ENCODE measurements around the gene HAUS2. TPM values are rescaled to one million over a fixed set of nuclear protein-coding genes. Genes with fewer than 3 reads are reported as not detected.

HAUS2 gene
- total and polyA plus RNA-seq, 2 experiments from 2014 or later = 9.6 to 36.8 TPM

DNA sequence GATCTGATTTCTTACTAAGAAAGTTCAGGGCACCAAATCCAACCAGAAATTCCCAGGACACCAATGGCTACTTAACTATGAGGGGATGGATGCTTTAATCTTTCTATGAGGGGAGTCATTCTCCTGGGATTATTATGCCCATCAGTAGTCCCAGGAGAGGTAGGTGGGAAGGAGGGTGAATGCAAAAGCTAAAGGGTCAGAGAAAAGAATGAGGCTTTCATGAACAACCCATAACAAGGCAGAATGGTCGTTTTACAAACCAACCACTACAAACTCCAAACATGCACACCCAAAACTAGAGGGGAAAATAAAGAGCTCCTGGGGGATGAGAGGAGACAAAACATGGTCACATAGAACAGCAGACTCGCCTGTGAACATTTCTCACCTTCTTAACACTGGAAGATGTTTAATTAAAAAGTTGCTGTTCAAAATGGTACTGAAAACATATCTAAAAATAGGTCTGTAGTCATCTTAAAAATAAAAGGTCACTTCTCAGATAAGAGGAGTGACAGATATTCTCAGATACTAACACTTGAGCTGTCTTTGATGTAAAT is 30.4 kb downstream of the HAUS2 start:
- TF ChIP-seq CTCF (IDR thresholded peaks at IDR 0.05; ENCODE audit: poor library complexity) (no peak), EZH2 (IDR thresholded peaks at IDR 0.05; ENCODE audit: borderline replicate concordance) (no peak), EZH2phosphoT487 (IDR thresholded peaks at IDR 0.05; ENCODE audit: low read depth, severe bottlenecking, unreplicated experiment) (no peak)
- no peak for DNase-seq (ENCODE audit: low spot score)
- Histone ChIP-seq H3K27me3 (peaks cover 48% of the 10 kb centered on the region), H3K4me2 (no peak overlapping the region), H3K4me1 (ENCODE audit: insufficient read depth) (peaks cover 11% of the 10 kb centered on the region), H3K27ac (no peak overlapping the region), H3K79me2 (peaks cover 9% of the 10 kb centered on the region), H3K9me3 (ENCODE audit: low read depth) (no peaks in the 10 kb centered on the region), H3K9me2 (replicated peaks; ENCODE audit: insufficient read depth) (no peaks in the 10 kb centered on the region), H2AFZ (no peak overlapping the region), H3K4me3 (no peak overlapping the region), H4K20me1 (ENCODE audit: insufficient read depth, poor library complexity, severe bottlenecking) (no peaks in the 10 kb centered on the region), H3K36me3 (replicated peaks; ENCODE audit: insufficient read depth, low read depth) (no peaks in the 10 kb centered on the region)
- 85% methylated on average over 2 of the region's 2 CpGs for WGBS (ENCODE audit: low lambda C conversion rate, missing lambda C conversion rate)

- WGBS (ENCODE audit: low lambda C conversion rate, missing lambda C conversion rate) = 4% methylated on average over 37 of the region's 37 CpGs
- Histone ChIP-seq H3K36me3 (replicated peaks; ENCODE audit: insufficient read depth, low read depth) (no peaks in the 10 kb centered on the region), H3K4me2 (peak overlapping the region; percentile 82), H4K20me1 (ENCODE audit: insufficient read depth, poor library complexity, severe bottlenecking) (no peaks in the 10 kb centered on the region), H2AFZ (peak overlapping the region; percentile 32), H3K9me3 (ENCODE audit: low read depth) (no peaks in the 10 kb centered on the region), H3K27me3 (peaks cover 44% of the 10 kb centered on the region), H3K9me2 (replicated peaks; ENCODE audit: insufficient read depth) (no peaks in the 10 kb centered on the region), H3K4me3 (no peak overlapping the region), H3K27ac (no peak overlapping the region), H3K79me2 (peaks cover 6% of the 10 kb centered on the region), H3K4me1 (ENCODE audit: insufficient read depth) (peaks cover 6% of the 10 kb centered on the region)
- DNase-seq (ENCODE audit: low spot score) = peak; percentile 93
- TF ChIP-seq CTCF (IDR thresholded peaks at IDR 0.05; ENCODE audit: poor library complexity) (no peak), EZH2 (IDR thresholded peaks at IDR 0.05; ENCODE audit: borderline replicate concordance) (no peak), EZH2phosphoT487 (IDR thresholded peaks at IDR 0.05; ENCODE audit: low read depth, severe bottlenecking, unreplicated experiment) (no peak)
Measured at GRCh38 chr15:42581272-42581730, 32.7 kb downstream of the HAUS2 start.

DNA sequence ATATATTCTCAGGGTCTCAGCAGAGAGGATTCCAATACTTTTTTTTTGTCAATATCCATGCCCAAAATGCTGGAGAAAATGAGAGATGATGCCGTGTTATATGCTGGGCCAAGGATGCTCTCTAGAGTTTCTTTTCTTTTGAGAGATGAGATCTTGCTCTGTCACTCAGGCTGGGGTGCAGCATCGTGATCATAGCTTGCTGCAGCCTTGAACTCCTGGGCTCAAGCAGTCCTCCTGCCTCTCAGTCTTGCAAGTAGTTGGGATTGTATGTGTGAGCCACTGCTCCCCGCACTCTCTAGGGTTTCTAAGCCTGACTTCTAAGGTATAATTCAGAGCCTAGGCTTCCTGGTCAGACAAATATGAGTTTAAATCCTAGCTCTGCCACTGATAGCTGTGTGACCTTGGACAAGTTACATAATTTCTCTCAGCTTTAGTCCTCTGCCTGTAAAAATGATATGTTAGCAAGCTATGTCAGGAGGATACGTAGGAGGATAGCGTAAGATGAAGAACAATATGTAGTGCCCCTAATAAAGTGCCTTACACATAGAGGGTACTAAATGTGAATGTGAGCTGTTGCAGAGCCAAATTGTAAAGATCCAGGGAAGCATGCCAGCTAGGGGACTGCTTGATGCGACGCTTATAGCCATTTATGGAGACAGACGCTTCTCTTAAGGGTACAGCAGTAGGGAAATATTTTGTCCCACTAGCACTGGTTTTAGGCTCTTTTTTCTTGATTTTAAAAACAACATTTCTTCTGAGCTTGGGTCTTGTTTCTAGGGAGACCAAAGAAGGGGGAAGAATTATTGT is 34.1 kb downstream of the HAUS2 start:
- DNase-seq (ENCODE audit: low spot score) = no peak
- no peak overlapping the region for H3K4me3 ChIP-seq
- H3K27ac ChIP-seq = no peak overlapping the region
- H3K9me3 ChIP-seq (ENCODE audit: low read depth) = no peaks in the 10 kb centered on the region
- H4K20me1 ChIP-seq (ENCODE audit: insufficient read depth, poor library complexity, severe bottlenecking) = no peaks in the 10 kb centered on the region
- H3K36me3 ChIP-seq (replicated peaks; ENCODE audit: insufficient read depth, low read depth) = no peaks in the 10 kb centered on the region
- no peaks in the 10 kb centered on the region for H3K79me2 ChIP-seq
- H3K4me1 ChIP-seq (ENCODE audit: insufficient read depth) = peaks cover 6% of the 10 kb centered on the region
- H3K27me3 ChIP-seq = peaks cover 34% of the 10 kb centered on the region
- TF ChIP-seq CTCF (IDR thresholded peaks at IDR 0.05; ENCODE audit: poor library complexity) (no peak), EZH2 (IDR thresholded peaks at IDR 0.05; ENCODE audit: borderline replicate concordance) (no peak), EZH2phosphoT487 (IDR thresholded peaks at IDR 0.05; ENCODE audit: low read depth, severe bottlenecking, unreplicated experiment) (no peak)
- no peak overlapping the region for H3K4me2 ChIP-seq
- H3K9me2 ChIP-seq (replicated peaks; ENCODE audit: insufficient read depth) = no peaks in the 10 kb centered on the region
- H2AFZ ChIP-seq = no peak overlapping the region
- 79% methylated on average over 8 of the region's 8 CpGs for WGBS (ENCODE audit: low lambda C conversion rate, missing lambda C conversion rate)

All from hepatocyte (in vitro differentiated cells).